CMK (cell line): ENCODE results near the gene INSRR.

ENCODE experiments used
- DNase-seq: peaks from one replicate; pipeline ENCODE4 v3.0.0-alpha.2; 2010; ENCODE audit warnings: low read depth

Gene INSRR

DNA sequence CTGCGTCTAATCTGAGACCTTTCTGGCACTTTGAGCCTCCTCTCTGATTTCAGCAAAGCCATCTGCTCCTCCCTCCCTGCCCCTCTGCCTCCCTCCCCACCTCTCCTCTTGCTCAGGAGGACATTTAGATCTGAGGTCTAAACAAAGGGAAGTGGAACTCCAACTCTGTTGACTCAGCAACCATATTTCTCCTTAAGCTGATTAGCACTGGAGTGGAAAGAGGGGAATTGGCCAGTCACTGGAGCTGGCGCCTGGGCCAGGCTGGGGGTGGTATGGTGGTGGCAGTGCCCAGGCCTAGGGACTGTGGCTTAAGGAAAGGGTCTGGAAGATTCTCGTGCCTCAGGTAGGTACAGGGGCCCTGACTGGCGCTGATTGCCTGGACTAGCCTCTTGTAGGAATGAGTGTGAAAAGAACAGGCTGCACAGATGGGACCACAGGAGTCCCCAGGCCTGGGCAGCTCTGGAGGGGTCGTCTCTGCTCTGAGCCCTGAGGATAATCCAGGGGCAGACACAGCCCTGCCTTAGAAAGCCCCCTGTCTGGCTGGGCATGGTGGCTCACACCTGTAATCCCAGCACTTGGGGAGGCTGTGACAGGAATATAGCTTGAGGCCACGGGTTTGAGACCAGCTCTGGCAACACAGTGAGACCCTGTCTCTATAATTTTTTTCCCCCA, 54.2 kb downstream of the INSRR start:
- peak; percentile 22 for DNase-seq

DNA sequence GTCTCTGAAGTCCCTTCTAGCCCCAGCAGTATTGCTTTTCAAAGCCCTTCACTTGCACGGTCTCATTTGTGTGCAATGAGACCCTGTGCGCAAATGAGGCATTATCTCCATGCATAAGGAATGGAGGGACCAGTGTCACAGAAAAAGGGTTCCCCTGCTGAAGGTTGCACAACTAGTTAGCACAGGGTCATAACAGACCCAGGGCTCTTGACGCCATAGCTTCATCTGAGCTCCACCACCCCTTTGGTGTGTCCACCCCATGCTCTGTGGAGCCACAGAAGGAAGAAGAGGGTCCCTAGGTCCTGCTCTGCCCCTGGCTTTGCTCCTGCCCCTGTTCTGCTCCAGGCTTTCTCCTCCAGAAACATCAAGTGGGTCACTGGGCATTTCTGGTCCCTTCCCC, 54.9 kb downstream of the INSRR start:
- DNase-seq: no peak

GRCh38 chr1:156803086-156803851, 55.6 kb downstream of the INSRR start:
- no peak for DNase-seq

DNA sequence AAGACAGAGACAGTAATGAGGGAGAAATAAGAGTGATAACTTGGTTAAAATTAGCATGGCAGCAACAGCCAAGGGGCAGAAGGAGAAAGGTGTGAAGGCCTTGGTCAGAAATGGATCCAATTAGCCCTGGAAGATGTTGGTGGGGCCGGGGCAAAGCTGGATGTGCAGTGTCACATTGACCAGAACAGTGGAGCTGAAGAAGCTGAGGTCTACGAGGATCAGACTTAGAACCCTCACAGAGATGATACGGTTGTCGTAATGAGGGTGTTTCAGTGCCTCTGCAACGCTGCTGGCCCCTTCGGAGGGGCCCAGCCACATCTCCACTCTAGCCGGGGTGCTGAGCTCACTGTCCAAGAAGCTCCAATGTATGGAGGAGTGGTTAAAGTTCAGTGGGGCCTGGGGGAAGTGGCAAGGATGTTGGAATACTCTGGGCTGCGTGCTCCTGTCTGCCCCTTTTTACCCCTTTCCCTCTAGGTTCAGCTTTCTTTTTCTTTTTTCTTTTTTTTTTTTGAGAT, 56.4 kb downstream of the INSRR start:
- DNase-seq: no peak

GRCh38 chr1:156801409-156802121, 57.4 kb downstream of the INSRR start:
- peak; percentile 26 for DNase-seq

- peak; percentile 58 for DNase-seq
These were observed 61.6 kb downstream of the INSRR start for GRCh38 chr1:156797212-156797871.

- DNase-seq: no peak
These were observed 62.4 kb downstream of the INSRR start for GRCh38 chr1:156796340-156797097.

GRCh38 chr1:156795787-156796186, 63.1 kb downstream of the INSRR start:
- no peak for DNase-seq

GRCh38 chr1:156795374-156795733, 63.6 kb downstream of the INSRR start:
- DNase-seq: no peak

DNA sequence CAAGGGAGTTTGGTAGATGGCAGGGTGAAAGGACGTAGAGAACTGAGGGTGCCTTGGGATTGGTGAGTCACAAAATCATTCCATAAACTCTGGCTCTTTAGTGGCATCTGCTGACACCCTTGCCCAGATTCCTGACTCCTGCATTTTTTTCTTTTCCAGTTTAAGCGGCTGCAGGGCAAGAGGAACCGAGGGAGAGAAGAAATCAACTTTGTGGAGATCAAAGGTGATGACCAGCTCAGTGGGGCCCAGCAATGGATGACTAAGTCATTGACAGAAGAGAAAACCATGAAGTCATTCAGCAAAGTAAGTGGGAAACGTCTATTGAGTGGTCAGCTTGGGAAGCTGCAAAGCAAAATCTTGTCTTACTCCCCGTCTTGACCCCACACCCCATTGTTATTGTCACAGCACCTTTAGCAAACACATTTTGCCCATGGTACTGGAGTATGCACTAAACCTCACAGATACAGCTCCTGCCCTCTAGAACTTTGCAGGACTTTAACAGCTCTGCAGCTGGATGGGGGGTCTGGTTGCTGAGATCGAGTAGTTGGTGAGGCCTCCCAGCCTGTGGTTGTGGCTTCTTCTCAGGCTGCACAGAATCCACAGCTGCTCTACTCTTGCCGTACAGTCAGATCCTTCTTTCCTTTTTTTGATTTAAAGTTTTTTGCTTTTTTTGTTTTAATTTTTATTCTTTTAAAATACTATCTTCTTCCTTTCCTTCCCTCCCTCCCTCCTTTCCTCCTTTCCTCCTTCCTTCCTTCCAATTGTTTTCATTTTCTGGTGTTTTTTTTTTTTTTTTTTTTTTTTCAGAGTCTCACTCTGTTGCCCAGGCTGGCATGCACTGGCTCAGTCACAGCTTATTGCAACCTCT, 64.2 kb downstream of the INSRR start:
- DNase-seq: no peak
